Measurements from ENCODE around the gene RRM2.
"Not testable (repeated sequence)": the region's sequence is repeated elsewhere in the genome, so short reads cannot be mapped to it uniquely, and the experiment has no call there.

The RRM2 gene

GRCh38 chr2:10091182-10091888 is 31.2 kb upstream of the RRM2 start:
- peak in 1 of 2 experiments; percentile 79 for DNase-seq

DNA sequence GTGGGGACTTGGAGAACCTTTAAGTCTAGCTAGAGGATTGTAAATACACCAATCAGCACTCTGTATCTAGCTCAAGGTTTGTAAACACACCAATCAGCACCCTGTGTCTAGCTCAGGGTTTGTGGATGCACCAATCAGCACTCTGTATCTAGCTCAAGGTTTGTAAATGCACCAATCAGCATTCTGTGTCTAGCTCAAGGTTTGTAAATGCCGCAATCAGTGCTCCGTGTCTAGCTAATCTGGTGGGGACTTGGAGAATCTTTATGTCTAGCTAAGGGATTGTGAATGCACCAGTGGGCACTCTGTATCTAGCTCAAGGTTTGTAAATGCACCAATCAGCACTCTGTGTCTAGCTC is 30.7 kb upstream of the RRM2 start:
- DNase-seq = not testable (repeated sequence)

DNA sequence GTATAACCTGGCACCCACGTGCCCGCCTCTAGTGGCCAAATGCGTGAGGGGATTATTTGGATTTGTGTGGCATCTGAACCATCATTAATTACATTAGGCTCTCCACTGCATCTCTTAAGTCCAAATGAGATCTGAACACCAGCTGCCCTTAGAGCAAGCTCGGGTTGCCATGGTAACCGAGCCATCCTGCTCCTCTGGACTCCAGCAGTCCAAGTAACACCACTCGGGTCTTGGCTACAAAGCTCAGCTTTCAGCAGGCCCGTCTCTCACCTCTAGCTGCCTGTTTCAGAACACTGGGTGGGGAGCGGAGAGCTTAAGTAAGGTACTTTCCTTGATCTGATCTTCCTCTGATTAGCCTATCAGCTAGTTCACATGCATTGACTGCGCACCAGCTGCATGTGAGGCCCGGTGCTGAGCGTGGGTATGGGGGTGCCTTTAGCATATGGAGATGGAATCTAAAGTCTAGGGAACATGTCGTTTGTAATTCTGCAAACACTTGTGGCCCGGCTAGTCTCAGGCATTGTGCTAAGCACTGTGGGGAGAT is 28.2 kb upstream of the RRM2 start:
- DNase-seq = peak; percentile 99 to 100

DNA sequence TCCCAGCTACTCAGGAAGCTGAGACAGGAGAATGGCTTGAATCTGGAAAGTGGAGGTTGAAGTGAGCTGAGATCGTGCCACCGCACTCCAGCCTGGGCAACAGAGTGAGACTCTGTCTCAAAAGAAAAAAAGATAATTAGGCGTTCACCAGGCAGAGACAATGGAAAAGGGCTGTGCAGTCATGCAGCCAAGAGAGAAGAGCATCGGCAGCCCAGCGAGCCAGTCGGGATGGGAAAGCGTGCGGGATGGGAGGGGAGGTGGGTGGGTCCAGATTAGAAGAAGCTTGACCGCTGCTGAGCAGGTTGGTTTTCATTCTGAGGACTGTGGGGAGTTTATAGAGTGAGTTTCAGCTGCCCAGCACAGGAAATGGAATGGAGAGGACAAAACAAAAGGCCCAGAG is 27.4 kb upstream of the RRM2 start:
- no peak for DNase-seq

- no peak for DNase-seq
Observed at GRCh38 chr2:10096641-10097040, 25.9 kb upstream of the RRM2 start.

GRCh38 chr2:10097352-10098148 is 25.0 kb upstream of the RRM2 start:
- DNase-seq = peak; percentile 51 to 79

DNA sequence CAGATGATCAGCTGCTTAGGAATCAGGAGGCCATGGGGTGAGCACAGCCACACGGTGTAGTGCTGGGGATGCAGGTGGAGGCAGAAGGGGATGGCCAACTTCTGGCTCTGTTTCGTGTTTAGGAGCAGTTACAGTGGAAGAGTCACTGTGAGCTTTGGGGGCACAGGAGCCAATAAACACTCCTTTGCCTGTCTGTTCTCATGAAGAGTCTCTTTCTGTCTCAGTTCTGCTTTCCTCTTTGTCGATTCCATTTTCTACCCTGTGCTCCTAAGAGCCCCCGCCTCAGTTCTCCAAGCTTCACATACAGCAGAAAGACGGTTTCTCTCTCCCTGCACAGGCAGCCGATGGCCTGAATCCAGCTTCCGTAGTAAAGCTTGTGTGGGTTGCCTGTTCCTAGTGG is 21.0 kb upstream of the RRM2 start:
- no peak for DNase-seq

GRCh38 chr2:10103179-10103578 is 19.4 kb upstream of the RRM2 start:
- peak in 1 of 2 experiments; percentile 19 for DNase-seq

DNA sequence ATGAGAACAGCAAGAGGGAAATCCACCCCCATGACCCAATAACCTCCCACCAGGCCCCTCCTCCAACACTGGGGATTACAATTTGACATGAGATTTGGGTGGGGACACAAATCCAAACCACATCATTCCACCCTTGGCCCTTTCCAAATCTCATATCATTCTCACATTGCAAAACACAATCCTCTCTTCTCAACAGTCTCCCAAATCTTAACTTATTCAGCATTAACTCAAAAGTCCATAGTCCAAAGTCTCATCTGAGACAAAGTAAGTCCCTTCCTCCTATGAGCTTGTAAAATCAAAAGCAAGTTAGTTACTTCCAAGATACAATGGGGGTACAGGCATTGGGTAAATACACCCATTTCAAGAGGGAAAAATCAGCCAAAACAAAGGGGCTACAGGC is 17.6 kb upstream of the RRM2 start:
- not testable (repeated sequence) for DNase-seq

DNA sequence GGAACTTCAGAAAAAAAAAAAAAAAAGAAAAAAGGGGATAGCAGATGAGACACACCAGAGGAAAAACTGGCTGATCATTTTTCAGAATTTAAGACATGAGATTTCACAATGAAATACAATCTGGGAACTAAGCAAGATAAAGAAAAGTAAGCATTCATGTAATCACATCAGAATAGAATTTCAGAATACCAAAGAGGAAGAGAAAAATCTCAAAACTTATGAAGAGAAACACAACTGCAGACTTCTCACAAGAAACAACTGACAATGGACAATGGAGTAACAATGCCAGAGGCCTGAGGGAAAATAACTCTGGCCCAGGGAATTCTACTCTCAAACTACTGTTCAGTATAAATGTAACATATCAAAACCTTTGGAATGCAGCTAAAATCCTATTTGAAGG is 13.2 kb upstream of the RRM2 start:
- no peak for DNase-seq

GRCh38 chr2:10119027-10119325 is 3.6 kb upstream of the RRM2 start:
- no peak for DNase-seq

DNA sequence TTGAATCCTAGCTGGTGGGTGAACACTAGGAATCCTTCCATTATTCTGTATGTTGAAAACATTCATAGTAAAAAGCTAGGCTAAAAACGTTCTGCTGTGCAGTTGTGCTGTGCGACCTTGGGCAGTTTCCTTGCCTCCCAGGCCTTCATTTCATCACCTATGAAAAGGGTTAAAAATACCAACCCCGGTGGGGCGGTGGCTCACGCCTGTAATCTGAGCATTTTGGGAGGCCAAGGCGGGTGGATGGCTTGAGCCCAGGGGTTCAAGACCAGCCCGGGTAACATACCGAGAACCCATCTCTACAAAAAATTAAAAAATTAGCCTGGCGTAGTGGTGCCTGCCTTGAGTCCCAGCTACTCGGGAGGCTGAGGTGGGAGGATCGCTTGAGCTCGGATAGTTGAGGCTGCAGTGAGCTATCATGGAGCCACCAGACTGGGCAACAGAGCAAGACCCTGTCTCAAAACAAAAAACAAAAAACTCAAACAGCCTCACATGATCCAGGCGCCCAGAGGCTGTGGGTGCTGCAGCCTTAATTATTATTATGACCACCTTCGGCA is 2.9 kb upstream of the RRM2 start:
- DNase-seq = no peak

GRCh38 chr2:10120158-10120876 is 2.2 kb upstream of the RRM2 start:
- DNase-seq = peak; percentile 93 to 97

DNA sequence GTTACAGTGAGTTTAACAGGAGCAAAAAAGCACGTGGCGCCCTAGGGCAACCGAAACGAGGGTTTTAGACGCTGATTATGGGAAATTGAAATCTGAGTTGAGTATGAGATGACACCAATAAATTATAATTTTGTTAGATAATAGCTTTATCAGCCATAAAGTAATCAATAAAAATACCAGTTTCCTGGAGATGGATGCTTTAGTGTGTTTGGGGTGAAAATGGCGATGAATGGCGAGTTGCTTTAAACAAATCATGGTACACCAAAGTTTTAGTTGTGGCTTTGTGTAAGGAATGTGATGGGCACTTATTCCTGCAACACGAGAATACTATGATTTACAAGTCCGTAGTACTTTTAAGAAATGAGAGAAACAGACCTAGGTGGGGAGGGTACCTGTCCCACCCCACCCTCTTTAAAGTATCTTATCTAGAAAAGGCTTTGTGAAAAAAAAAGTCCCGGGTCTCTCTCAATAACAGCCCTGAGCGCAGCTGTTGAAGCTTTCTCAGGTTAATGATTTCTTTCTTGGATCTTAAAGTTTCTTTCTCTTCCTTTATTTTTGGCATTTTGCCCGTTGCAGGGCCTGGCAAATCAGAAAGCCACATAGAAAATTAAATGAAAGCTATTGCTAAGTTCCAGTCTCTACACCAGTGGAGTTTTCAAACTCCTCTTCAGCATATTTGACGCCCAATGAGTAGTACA is 1.5 kb upstream of the RRM2 start:
- peak in 1 of 2 experiments; percentile 51 for DNase-seq

DNA sequence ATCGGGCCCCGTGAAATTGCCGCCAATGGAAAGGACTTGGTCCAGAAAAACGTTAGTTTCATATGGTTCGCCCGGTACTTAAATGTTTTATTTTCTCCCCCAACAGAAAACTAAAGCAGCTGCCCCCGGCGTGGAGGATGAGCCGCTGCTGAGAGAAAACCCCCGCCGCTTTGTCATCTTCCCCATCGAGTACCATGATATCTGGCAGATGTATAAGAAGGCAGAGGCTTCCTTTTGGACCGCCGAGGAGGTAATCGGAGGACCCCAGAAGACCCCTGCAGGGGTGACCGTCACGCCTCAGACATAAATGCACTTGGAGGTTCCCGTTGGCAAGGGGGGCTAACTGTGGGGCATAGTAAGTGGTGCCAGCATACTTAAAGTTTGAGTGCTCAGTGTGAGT is 742 bp downstream of the RRM2 start:
- DNase-seq = peak in 1 of 2 experiments; percentile 46

DNA sequence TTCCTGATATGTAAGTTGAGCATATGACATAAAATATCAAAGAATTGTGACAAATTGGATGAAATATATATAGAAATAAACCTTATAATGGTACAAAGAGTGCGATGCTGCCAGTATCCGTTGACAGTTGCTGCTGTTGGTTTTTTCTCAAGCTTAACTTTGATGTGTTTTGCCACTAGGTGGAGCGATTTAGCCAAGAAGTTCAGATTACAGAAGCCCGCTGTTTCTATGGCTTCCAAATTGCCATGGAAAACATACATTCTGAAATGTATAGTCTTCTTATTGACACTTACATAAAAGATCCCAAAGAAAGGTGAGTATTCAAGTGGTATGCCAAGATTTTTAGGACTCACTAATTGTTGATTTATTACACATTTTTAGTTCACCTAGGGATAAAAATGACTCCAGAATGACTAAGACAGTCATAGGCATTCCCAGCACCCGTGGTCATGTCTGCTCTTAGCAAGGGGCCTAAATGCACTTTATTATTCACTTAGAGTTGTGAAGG is 2.1 kb downstream of the RRM2 start:
- DNase-seq = peak; percentile 37 to 79

DNA sequence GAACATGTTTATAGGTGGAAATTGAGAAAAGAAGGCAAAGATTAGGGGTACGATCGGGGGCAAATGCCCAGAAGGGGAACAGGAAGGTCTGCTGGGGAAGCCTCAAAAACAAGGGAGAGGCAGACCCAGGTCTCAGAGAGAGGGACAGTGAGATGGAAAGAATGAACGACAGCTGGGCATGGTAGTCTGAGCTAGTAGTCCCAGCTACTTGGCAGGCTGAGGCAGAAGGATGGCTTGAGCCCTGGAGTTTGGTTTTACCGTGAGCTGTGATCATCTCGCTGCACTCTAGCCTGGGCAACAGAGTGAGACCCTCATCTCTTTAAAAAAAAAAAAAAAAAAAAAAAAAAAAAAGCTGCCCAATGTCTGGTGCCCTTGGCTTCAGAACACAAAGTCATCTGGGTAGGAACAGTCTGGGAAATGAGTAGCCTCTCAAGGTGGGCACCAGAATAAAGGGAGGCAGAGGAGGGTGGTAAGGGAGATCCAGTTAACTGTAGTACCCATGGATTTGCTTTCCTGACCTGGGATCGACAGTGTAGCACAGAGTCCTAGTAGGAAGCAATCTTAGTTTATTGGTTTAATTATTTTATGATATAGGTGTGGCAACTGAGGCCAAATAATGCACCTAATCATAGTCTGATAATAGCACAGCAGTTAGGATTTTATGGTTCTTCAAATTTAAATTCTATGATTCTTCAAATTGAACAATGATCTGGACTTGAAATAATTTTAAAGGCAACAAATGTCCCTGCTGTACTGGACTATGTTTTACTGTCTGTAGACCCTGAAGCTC is 3.5 kb downstream of the RRM2 start:
- no peak for DNase-seq

DNA sequence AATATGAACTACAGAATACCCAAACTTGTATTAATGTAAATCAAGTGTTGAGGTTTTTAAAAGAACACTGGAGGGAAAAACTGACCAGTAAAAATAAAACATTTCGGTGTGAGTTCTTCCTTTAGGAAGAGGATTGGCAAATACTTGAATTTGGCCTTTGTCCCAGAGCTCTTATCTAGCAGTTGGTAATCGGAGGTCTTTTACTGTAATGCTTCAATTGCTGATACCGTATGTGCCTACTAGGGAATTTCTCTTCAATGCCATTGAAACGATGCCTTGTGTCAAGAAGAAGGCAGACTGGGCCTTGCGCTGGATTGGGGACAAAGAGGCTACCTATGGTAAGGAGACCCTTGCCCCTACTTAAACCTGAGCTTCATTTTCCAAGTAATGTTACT is 4.1 kb downstream of the RRM2 start:
- no peak for DNase-seq

DNA sequence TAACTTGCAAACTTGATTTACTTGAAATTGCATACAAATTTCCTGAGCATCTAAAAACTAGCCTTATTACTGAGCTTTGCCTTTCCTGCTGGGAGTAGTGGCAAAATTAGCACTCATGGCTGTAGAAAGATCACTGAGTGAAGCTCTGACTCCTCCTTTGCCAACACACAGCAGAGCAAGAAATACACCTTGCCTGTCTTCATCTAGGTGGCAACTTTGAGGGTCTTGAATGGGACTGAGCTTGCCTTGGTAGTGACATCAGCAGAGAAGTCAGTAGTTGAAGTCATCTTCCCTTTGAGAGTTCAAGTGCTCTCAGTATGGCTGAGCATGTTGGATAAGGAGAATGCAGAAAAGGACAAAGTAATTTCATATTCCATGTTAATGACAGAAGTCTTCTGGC is 5.9 kb downstream of the RRM2 start:
- no peak for DNase-seq

DNA sequence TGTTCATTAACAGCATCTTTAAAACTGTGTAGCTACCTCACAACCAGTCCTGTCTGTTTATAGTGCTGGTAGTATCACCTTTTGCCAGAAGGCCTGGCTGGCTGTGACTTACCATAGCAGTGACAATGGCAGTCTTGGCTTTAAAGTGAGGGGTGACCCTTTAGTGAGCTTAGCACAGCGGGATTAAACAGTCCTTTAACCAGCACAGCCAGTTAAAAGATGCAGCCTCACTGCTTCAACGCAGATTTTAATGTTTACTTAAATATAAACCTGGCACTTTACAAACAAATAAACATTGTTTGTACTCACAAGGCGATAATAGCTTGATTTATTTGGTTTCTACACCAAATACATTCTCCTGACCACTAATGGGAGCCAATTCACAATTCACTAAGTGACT is 7.0 kb downstream of the RRM2 start:
- DNase-seq = no peak

DNA sequence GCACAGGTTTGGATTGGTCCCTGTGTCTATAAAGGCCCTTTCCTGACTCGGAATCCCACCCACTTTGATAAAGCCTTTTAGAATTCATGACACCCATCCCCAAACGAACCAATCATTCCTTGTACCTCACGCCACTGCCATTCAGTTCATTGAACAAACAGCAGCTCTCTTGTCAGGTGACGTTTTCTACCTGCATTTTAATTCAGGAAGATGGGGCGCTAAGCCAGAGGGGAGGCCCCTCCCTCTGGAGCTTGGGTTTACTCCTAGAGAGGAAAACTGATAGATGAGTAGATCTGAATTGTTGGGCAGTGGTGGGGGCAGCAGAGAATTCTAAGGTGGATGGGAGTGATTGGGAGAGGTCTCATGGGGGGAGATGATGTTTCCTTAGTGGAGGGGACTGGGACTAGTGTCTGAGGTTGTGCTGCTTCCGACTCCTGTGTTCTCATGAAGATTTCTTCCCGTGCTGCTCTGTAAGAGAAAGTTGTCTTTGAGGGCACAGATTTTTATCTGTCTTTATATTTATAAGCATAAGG is 9.6 kb downstream of the RRM2 start:
- no peak for DNase-seq
